ENCODE results near the gene NCOR1.
"Not testable (repeated sequence)": the region's sequence is repeated elsewhere in the genome, so short reads cannot be mapped to it uniquely, and the experiment has no call there.

The NCOR1 gene

GRCh38 chr17:16214190-16215001 lies 938 bp downstream of the NCOR1 start:
- DNase-seq, result no peak

DNA sequence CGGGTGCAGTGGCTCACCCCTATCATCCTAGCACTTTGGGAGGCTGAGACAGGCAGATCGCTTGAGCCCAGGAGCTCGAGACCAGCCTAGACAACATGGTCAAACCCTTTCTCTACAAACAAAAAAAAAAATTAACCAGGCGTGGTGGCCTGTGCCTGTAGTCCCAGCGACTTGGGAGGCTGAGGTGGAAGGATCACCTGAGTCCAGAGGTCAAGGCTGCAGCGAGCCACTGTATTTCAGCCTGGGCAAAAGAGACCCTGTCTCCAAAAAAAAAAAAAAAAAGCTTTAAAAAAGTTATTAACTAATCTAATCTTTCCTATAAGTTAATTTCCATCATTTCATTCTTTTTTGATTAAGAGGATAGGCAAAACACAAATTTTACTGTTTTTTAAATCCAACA lies 2.5 kb downstream of the NCOR1 start:
- no peak for DNase-seq

DNA sequence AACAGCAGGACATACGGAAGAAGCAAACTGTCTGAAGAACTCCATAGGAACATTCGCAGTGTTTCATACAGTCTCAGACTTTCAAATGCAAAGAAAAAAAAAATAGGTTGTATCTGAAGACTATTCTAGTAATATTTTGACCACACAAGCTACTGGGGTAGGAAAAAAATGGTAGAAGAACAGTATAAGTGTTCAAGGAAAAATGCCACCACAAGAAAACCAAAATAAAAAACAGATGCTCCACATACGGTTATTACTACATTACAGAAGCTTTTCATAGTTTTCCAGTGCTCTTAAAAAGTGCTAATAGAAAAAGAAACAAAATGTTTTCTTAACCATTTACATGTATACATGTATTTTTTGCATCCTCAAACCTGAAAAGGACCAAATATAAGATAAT lies 3.7 kb downstream of the NCOR1 start:
- no peak for DNase-seq

- DNase-seq, result not testable (repeated sequence)
These were observed 10.6 kb downstream of the NCOR1 start for GRCh38 chr17:16204763-16205162.

DNA sequence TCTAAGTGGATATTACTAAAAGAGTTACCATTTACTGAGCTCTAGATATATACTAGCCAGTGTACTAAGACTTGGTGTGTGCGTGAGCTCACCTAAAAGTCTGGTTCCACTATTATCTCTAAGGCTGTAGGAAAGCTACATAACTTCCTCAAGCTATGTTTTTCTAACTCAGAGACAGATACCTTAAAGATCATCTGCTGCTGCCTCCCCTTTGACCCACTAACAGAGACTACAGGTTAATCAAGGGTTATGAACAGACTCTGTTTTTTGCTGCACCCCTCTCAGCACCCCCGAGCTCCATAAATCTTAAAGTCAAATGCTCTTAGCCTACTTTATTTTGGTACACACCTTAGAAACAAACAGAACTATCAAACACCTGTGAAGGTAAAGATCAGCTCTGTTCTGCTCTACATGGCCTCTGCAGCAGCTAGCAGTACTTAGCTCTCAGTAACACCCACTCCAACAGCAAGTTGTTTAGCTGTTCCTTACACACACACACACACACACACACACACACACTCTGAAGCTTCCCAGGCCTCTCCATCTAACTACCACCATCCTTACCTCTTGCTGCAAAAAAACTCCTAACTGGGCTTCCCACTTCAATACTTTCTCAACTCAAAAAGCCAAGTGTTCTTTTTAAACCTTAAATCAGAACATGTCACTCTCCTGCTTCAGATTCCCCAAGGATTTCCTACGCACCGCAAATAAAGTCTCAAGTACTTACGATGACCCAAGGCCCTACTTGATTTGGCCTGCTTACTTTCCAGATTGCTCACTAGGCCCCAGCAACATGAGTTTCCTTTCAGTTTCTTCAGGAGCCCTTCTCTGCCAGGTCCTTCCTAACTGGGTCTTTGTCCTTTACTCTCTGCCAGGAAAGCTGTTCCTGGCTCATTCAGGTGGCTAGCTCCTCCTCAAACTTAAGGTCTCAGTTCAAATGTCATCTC lies 12.5 kb downstream of the NCOR1 start:
- not testable (repeated sequence) for DNase-seq

DNA sequence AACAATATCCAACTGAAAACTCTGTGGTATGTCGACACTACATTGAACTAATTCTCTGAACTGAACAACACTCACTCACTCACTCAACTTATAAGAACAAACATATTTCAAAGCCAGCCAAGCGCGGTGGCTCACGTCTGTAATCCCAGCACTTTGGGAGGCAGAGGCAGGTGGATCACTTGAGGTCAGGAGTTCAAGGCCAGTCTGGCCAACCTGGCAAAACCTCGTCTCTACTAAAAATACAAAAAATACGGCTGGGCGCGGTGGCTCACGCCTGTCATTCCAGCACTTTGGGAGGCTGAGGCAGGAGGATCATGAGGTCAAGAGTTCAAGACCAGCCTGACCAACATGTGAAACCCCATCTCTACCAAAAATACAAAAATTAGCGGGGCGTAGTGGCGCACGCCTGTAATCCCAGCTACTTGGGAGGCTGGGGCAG lies 13.6 kb downstream of the NCOR1 start:
- not testable (repeated sequence) for DNase-seq

DNA sequence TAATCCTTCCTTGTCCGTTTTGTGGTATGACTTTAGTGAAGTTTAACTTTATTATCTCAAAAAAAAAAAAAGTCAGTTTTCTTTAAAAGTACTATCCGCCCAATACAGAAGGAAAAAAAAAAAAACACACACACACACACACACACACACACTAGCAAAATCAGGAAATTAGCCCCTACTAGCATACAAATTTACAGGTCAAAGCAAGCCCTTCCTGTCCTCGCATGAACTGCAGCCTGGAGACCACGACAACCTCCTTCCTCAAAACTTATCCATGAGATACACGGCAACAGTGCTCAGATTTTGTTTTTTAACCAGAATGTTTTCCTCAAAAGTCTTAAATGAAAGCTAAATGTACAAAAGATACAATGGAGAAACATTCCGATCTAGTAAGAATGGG lies 16.2 kb downstream of the NCOR1 start:
- DNase-seq, result no peak

- no peak for DNase-seq
These were observed 18.1 kb downstream of the NCOR1 start for GRCh38 chr17:16197276-16197675.

GRCh38 chr17:16194307-16194835 lies 21.0 kb downstream of the NCOR1 start:
- DNase-seq, result not testable (repeated sequence)

DNA sequence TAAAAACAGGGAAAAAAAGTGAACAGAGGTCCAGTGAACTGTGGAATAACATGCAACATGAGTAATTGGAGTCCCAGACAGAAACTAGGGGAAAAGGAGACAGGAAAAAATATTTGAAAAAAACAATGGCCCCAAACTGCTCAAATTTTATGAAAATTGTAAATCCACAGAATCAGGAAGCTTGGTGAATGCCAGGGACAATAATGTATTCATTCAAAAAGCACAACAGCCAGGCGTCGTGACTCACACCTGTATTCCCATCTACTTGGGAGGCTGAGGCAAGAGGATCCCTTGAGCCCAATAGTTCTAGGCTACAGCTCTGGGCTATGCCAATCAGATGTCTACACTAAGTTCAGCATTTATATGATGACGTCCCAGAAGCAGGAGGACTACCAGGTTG lies 23.7 kb downstream of the NCOR1 start:
- no peak for DNase-seq

DNA sequence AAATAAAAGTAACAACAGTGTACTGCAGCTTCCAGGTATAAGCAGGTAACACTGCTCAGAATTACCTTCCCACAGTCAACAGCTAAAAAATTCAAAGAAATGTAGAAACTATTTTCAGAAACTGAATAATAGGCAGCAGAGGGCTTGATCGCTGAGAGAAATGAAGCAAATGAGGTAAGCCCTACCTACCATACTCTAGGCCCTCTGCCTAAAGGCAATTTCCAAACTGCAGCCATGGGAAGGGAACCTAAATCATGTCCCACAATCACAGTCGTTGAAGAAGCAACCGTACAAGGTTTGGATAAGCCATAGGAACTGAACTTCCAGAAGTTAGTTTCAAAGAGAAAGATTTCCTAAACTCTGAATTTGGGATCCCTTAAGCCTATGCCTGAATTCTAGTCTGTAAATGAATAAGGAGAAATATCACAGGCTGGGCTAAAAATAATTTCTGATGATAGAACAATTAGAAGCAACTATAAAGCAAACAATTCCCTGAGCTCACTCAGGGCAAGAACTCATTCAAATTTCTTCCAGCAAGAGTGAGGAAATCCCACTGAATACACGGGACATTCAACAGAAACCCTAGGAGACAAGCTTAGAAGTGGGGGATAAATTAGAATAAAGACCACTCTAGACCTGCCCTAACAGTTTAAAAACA lies 24.5 kb downstream of the NCOR1 start:
- no peak for DNase-seq

DNA sequence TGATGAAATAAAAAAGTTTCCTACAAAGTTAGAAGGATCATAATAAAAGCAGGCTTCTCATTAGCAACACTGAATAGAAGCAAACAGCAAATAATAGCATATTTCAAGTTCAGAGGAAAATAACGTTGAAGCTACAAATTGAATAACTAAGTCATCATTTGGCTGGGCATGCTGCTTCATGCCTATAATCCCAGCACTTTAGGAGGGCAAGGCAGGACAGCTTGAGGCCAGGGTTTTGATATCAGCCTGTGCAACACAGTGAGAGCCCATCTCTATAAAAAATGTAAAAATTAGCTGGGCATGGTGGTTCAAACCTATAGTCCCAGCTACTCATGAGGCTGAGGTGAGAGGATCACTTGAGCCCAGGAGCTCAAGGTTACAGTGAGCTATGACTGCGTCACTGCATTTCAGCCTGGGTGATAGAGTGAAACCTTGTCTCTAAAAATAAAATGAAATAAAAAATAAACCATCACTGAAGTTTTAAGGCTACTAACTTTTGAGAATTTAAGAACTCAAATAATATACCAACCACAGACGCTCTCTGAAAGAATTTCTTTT lies 25.5 kb downstream of the NCOR1 start:
- DNase-seq, result no peak

DNA sequence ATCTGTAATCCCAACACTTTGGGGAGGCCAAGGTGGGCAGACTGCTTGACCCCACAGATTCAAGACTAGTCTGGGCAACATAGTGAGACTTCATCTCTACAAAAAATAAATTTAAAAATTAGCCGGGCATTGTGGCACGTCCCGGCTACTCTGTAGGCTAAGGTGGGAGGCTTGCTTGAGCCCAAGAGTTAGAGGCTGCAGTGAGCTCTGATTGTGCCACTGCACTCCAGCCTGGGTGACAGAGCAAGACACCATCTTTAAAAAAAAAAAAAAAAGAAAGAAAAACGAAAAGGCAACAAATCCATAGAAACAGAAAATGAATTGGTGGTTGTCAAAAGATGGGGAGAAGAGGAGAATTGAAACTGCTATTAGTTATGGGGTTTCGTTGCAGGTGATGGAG lies 27.7 kb downstream of the NCOR1 start:
- DNase-seq, result no peak

GRCh38 chr17:16181581-16181980 lies 33.8 kb downstream of the NCOR1 start:
- no peak for DNase-seq

DNA sequence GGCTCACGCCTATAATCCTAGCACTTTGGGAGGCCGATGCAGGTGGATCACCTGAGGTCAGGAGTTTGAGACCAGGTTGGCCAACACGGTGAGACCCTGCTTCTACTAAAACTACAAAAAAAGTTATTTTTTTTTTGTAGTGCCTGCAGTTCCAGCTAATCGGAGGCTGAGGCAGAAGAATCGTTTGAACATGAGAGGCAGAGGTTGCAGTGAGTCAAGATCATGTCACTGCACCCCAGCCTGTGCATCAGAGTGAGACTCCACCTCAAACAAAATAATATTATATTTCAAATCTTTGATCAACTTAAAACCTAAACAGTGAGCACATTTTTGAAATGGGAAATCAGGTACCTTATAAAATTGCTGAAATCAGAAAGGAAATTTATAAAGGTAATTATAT lies 36.5 kb downstream of the NCOR1 start:
- no peak for DNase-seq

DNA sequence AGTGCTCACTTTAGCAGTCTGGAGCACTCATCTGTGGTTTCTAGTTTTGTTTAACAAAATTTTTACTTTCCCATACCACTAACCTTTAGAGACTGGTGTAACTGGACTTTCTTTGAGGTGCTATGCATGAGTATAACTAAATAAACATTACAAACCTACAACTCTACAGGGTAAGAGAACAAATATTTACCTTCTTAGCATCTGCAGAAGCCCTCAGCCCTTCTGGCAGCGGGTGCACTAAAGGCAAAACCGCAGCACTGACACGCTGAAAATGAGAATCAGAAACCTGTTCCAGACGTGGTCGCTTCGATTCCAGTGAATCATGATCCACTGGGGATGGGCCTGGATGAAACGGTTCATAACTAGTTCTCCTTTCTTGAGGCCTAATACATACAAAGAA lies 43.7 kb downstream of the NCOR1 start:
- DNase-seq, result peak; percentile 21

GRCh38 chr17:16166766-16167165 lies 48.6 kb downstream of the NCOR1 start:
- not testable (repeated sequence) for DNase-seq

GRCh38 chr17:16158714-16159113 lies 56.6 kb downstream of the NCOR1 start:
- DNase-seq, result no peak

DNA sequence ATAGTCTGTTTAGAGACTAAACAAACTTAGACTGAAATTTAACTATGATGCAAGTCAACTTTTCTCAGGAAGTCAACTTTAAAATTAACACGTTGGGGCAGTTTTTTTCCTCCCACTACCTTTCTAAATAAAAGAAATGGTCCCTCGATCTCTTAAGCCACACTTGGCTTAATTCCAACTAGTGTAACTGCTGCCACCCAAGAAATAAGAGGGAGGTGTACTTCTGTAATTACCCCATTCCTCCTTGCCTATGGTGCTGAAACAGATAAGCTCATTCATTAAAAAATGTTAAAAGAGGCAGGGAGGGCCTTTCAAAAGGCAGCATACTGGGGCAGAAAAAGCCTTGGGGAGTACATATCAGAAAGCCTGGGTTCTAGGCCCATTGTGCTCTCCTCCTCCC lies 59.8 kb downstream of the NCOR1 start:
- DNase-seq, result no peak

GRCh38 chr17:16152326-16152725 lies 63.0 kb downstream of the NCOR1 start:
- DNase-seq, result not testable (repeated sequence)

- no peak for DNase-seq
These were observed 65.0 kb downstream of the NCOR1 start for GRCh38 chr17:16150251-16150856.

GRCh38 chr17:16148596-16148995 lies 66.7 kb downstream of the NCOR1 start:
- no peak for DNase-seq
